ENCODE results near the gene TMEM255B.

TMEM255B gene

GRCh38 chr13:113849981-113850721 lies 91.1 kb downstream of the TMEM255B start:
- in situ Hi-C loops (cut with HindIII; ENCODE audit: low sequenced_read_pairs) = no loop called here
- DNase-seq (ENCODE audit: low read depth) = no peak
- no peak for TF ChIP-seq CTCF (IDR thresholded peaks at IDR 0.05; ENCODE audit: low read depth, low read length, missing control alignments)
- H3K4me3 ChIP-seq (ENCODE audit: low read depth, low read length) = no peak overlapping the region

GRCh38 chr13:113850722-113851479 lies 91.9 kb downstream of the TMEM255B start:
- in situ Hi-C loops (cut with HindIII; ENCODE audit: low sequenced_read_pairs) = no loop called here
- no peak for DNase-seq (ENCODE audit: low read depth)
- no peak overlapping the region for H3K4me3 ChIP-seq (ENCODE audit: low read depth, low read length)
- no peak for TF ChIP-seq CTCF (IDR thresholded peaks at IDR 0.05; ENCODE audit: low read depth, low read length, missing control alignments)

- no peak for DNase-seq (ENCODE audit: low read depth)
- TF ChIP-seq CTCF (IDR thresholded peaks at IDR 0.05; ENCODE audit: low read depth, low read length, missing control alignments) = no peak
- no peak overlapping the region for H3K4me3 ChIP-seq (ENCODE audit: low read depth, low read length)
- in situ Hi-C loops (cut with HindIII; ENCODE audit: low sequenced_read_pairs) = no loop called here
Measured at GRCh38 chr13:113851480-113851803, 92.4 kb downstream of the TMEM255B start.

- H3K4me3 ChIP-seq (ENCODE audit: low read depth, low read length) = no peak overlapping the region
- DNase-seq (ENCODE audit: low read depth) = no peak
- in situ Hi-C loops (cut with HindIII; ENCODE audit: low sequenced_read_pairs) = no loop called here
- TF ChIP-seq CTCF (IDR thresholded peaks at IDR 0.05; ENCODE audit: low read depth, low read length, missing control alignments) = no peak
Measured at GRCh38 chr13:113851826-113852535, 93.0 kb downstream of the TMEM255B start.

GRCh38 chr13:113852536-113853517 lies 93.8 kb downstream of the TMEM255B start:
- no peak overlapping the region for H3K4me3 ChIP-seq (ENCODE audit: low read depth, low read length)
- no peak for DNase-seq (ENCODE audit: low read depth)
- in situ Hi-C loops (cut with HindIII; ENCODE audit: low sequenced_read_pairs) = no loop called here
- TF ChIP-seq CTCF (IDR thresholded peaks at IDR 0.05; ENCODE audit: low read depth, low read length, missing control alignments) = no peak
